Neural cell (in vitro differentiated cells): ENCODE results near the gene GTPBP10. TPM values are rescaled to one million over a fixed set of nuclear protein-coding genes. Genes with fewer than 3 reads are reported as not detected.

Experiments
- H2AFZ ChIP-seq: fragments of 200-600, 300-800 bp; sonication (generic), shearing (Covaris generic); 2 replicates; pipeline ENCODE4 v1.6.0; 2014; ENCODE audit warnings: low read depth, mild to moderate bottlenecking, antibody characterized with exemption, low read length, moderate library complexity
- H3F3A ChIP-seq: fragments of 200-600 bp; shearing (Covaris generic); 2 replicates; pipeline ENCODE4 v1.6.1; 2016; ENCODE audit warnings: mild to moderate bottlenecking, moderate library complexity, mixed read lengths, antibody characterized with exemption, low read length; ENCODE audit not compliant: insufficient read depth, poor library complexity, severe bottlenecking
- H3K27ac ChIP-seq: fragments of 200-600, 300-800 bp; sonication (generic), shearing (Covaris generic); 2 replicates; pipeline ENCODE4 v1.5.1; 2014; ENCODE audit warnings: mild to moderate bottlenecking, low read length, moderate library complexity
- H3K27me3 ChIP-seq: fragments of 300-800, 200-600 bp; sonication (generic), shearing (Covaris generic); 2 replicates; pipeline ENCODE4 v1.6.0; 2014; ENCODE audit warnings: mild to moderate bottlenecking, low read depth, low read length, moderate library complexity; ENCODE audit not compliant: insufficient read depth
- H3K36me3 ChIP-seq: fragments of 300-800, 200-600 bp; sonication (generic), shearing (Covaris generic); 2 replicates; pipeline ENCODE4 v1.5.1; 2014; ENCODE audit warnings: mild to moderate bottlenecking, antibody characterized with exemption, low read length, moderate library complexity; ENCODE audit not compliant: insufficient read depth
- H3K4me2 ChIP-seq: fragments of 300-800, 200-600 bp; sonication (generic), shearing (Covaris generic); 2 replicates; pipeline ENCODE4 v1.6.0; 2014; ENCODE audit warnings: mild to moderate bottlenecking, low read length
- H3K4me3 ChIP-seq: fragments of 300-800, 200-600 bp; sonication (generic), shearing (Covaris generic); 2 replicates; pipeline ENCODE4 v1.5.1; 2014; ENCODE audit warnings: mild to moderate bottlenecking, low read length, moderate library complexity
- H3K79me2 ChIP-seq: fragments of 200-600 bp; shearing (Covaris generic); replicated peaks from 2 replicates; pipeline ENCODE4 v1.6.0; 2014; ENCODE audit warnings: mild to moderate bottlenecking, low read length, moderate library complexity; ENCODE audit not compliant: insufficient read depth
- H3K9ac ChIP-seq: fragments of 300-800, 200-600 bp; sonication (generic), shearing (Covaris generic); 2 replicates; pipeline ENCODE4 v1.6.1; 2016; ENCODE audit warnings: mild to moderate bottlenecking, low read length, mixed read lengths
- H3K9me2 ChIP-seq: fragments of 200-600 bp; shearing (Covaris generic); 2 replicates; pipeline ENCODE4 v1.6.1; 2016; ENCODE audit warnings: mild to moderate bottlenecking, low read length, mixed read lengths; ENCODE audit not compliant: insufficient read depth
- H3K9me3 ChIP-seq: fragments of 200-600, 300-800 bp; sonication (generic), shearing (Covaris generic); 2 replicates; pipeline ENCODE4 v1.6.1; 2016; ENCODE audit warnings: mild to moderate bottlenecking, mixed run types, low read length, moderate library complexity, mixed read lengths
- H4K20me1 ChIP-seq: fragments of 200-600 bp; shearing (Covaris generic); 2 replicates; pipeline ENCODE4 v1.6.1; 2016; ENCODE audit warnings: mild to moderate bottlenecking, mixed run types; ENCODE audit not compliant: insufficient read depth
- EP300 ChIP-seq: fragments of 450-650 bp; conservative IDR thresholded peaks from 2 replicates; pipeline ENCODE4 v1.6.1; 2014; ENCODE audit warnings: antibody characterized with exemption, mild to moderate bottlenecking, moderate library complexity; ENCODE audit not compliant: poor library complexity, severe bottlenecking
- EZH2 ChIP-seq: fragments of 200-600, 300-800 bp; shearing (Covaris generic), sonication (generic); IDR thresholded peaks from 2 replicates; pipeline ENCODE4 v1.6.1; 2014; ENCODE audit warnings: antibody characterized with exemption, low read length, borderline replicate concordance, mild to moderate bottlenecking; ENCODE audit not compliant: insufficient read depth, poor library complexity, severe bottlenecking
- MXI1 ChIP-seq: fragments of 450-650 bp; conservative IDR thresholded peaks from 2 replicates; pipeline ENCODE4 v1.6.1; 2014; ENCODE audit warnings: antibody characterized with exemption, mild to moderate bottlenecking; ENCODE audit not compliant: poor library complexity, severe bottlenecking
- POLR2AphosphoS5 ChIP-seq: IDR thresholded peaks from 2 replicates; pipeline ENCODE4 v1.6.1; 2012
- RAD21 ChIP-seq: fragments of 450-650 bp; conservative IDR thresholded peaks from 2 replicates; pipeline ENCODE4 v1.6.1; 2014; ENCODE audit warnings: antibody characterized with exemption, mild to moderate bottlenecking, moderate library complexity
- SMC3 ChIP-seq: fragments of 450-650 bp; conservative IDR thresholded peaks from 2 replicates; pipeline ENCODE4 v1.6.1; 2014; ENCODE audit warnings: antibody characterized with exemption, mild to moderate bottlenecking, moderate library complexity; ENCODE audit not compliant: poor library complexity
- TAF1 ChIP-seq: IDR thresholded peaks from 2 replicates; pipeline ENCODE4 v1.6.1; 2012; ENCODE audit warnings: low read depth
- polyA plus RNA-seq: library from polyadenylated mRNA; depleted of rRNA; stranded (reverse); fragments of >200 nt; gene quantifications from 2 replicates; pipeline ENCODE4 v1.2.3, GENCODE V29; 2014
- TF ChIP-seq, protein P1 (sequence below): IDR thresholded peaks from 2 replicates; pipeline ENCODE4 v1.6.1; 2012; ENCODE audit warnings: borderline replicate concordance
- TF ChIP-seq, protein P2 (sequence below): fragments of 450-650 bp; IDR thresholded peaks from 2 replicates; pipeline ENCODE4 v1.5.1; 2014; ENCODE audit warnings: antibody characterized with exemption, mild to moderate bottlenecking, moderate library complexity; ENCODE audit not compliant: poor library complexity, severe bottlenecking

The GTPBP10 gene
- polyA plus RNA-seq, 1 donor from 2014 or later, result 22.8 TPM

DNA sequence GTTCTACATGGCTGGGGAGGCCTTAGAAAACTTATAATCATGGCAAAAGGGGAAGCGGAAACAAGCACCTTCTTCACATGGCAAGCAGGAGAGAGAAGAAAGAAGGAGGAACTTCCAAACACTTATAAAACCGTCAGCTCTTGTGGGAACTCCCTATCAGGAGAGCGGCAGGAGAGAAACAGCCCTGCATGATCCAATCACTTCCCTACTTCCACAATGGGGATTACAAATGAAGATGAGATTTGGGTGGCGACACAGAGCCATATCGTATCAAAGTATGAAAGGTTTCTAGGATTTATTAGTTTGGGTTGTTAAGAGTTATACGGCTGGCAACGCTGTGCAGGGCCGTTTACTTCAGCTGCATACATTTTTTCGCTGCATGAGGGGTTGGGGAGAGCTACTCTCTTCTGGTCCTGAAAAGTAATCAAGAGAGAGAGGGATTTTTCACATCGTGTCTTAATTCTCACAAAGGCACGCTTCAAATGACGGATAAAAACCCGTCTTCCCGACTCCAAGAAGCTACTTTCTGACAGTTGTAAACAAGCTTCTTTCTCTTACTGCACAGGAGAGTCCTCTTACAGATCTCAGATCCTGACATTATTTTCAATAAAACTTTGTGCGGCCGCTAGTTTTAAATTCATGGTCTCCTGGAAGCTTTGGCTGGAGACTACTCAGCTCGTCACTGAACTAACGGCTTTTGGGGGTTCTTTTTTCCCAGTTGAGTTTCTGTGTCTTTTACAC is 751 bp upstream of the GTPBP10 start:
- peak overlapping the region; percentile 90 for H3K9ac ChIP-seq
- H4K20me1 ChIP-seq, result no peaks in the 10 kb centered on the region
- H3K27ac ChIP-seq, result peak overlapping the region; percentile 91
- TF ChIP-seq, protein P1, sequence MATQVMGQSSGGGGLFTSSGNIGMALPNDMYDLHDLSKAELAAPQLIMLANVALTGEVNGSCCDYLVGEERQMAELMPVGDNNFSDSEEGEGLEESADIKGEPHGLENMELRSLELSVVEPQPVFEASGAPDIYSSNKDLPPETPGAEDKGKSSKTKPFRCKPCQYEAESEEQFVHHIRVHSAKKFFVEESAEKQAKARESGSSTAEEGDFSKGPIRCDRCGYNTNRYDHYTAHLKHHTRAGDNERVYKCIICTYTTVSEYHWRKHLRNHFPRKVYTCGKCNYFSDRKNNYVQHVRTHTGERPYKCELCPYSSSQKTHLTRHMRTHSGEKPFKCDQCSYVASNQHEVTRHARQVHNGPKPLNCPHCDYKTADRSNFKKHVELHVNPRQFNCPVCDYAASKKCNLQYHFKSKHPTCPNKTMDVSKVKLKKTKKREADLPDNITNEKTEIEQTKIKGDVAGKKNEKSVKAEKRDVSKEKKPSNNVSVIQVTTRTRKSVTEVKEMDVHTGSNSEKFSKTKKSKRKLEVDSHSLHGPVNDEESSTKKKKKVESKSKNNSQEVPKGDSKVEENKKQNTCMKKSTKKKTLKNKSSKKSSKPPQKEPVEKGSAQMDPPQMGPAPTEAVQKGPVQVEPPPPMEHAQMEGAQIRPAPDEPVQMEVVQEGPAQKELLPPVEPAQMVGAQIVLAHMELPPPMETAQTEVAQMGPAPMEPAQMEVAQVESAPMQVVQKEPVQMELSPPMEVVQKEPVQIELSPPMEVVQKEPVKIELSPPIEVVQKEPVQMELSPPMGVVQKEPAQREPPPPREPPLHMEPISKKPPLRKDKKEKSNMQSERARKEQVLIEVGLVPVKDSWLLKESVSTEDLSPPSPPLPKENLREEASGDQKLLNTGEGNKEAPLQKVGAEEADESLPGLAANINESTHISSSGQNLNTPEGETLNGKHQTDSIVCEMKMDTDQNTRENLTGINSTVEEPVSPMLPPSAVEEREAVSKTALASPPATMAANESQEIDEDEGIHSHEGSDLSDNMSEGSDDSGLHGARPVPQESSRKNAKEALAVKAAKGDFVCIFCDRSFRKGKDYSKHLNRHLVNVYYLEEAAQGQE, result no peak
- TF ChIP-seq, protein P2, sequence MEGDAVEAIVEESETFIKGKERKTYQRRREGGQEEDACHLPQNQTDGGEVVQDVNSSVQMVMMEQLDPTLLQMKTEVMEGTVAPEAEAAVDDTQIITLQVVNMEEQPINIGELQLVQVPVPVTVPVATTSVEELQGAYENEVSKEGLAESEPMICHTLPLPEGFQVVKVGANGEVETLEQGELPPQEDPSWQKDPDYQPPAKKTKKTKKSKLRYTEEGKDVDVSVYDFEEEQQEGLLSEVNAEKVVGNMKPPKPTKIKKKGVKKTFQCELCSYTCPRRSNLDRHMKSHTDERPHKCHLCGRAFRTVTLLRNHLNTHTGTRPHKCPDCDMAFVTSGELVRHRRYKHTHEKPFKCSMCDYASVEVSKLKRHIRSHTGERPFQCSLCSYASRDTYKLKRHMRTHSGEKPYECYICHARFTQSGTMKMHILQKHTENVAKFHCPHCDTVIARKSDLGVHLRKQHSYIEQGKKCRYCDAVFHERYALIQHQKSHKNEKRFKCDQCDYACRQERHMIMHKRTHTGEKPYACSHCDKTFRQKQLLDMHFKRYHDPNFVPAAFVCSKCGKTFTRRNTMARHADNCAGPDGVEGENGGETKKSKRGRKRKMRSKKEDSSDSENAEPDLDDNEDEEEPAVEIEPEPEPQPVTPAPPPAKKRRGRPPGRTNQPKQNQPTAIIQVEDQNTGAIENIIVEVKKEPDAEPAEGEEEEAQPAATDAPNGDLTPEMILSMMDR, result no peak
- TF ChIP-seq POLR2AphosphoS5, result no peak
- TF ChIP-seq SMC3, result no peak
- TF ChIP-seq EP300, result no peak
- TF ChIP-seq TAF1, result no peak
- no peak for TF ChIP-seq RAD21
- TF ChIP-seq MXI1, result no peak
- TF ChIP-seq EZH2, result no peak
- no peaks in the 10 kb centered on the region for H3F3A ChIP-seq
- H3K36me3 ChIP-seq, result no peaks in the 10 kb centered on the region
- H3K9me3 ChIP-seq, result no peaks in the 10 kb centered on the region
- H3K4me2 ChIP-seq, result peak overlapping the region; percentile 82
- peaks cover 17% of the 10 kb centered on the region for H3K79me2 ChIP-seq
- H3K9me2 ChIP-seq, result no peaks in the 10 kb centered on the region
- H2AFZ ChIP-seq, result peak overlapping the region; percentile 93
- H3K27me3 ChIP-seq, result no peaks in the 10 kb centered on the region
- H3K4me3 ChIP-seq, result peak overlapping the region; percentile 81

DNA sequence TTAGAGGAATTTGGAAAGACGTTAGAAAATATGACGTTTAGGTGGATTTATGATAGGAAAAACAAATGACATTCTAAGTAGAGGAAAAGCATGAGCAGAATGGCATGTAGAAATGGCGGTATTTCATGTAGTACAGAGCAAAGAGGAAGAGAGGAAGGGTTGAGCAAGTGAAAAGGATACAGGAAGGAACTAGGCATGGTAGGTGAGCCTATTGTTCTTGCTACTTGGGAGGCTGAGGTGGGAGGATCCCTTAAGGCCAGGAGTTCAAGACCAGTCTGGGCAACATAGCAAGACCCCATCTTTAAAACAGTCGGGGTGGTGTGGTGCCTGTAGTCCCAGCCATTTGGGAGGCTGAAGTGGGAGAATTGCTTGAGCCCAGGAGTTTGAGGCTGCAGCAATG is 1.2 kb downstream of the GTPBP10 start:
- Histone ChIP-seq H4K20me1 (no peaks in the 10 kb centered on the region), H3K27ac (no peak overlapping the region), H3K9ac (peak overlapping the region; percentile 90), H2AFZ (no peak overlapping the region), H3K4me2 (peak overlapping the region; percentile 94), H3K27me3 (no peaks in the 10 kb centered on the region), H3K4me3 (peak overlapping the region; percentile 81), H3F3A (no peaks in the 10 kb centered on the region), H3K36me3 (no peaks in the 10 kb centered on the region), H3K79me2 (peaks cover 17% of the 10 kb centered on the region), H3K9me3 (no peaks in the 10 kb centered on the region), H3K9me2 (no peaks in the 10 kb centered on the region)
- TF ChIP-seq TAF1, result no peak
- no peak for TF ChIP-seq POLR2AphosphoS5
- TF ChIP-seq SMC3, result no peak
- TF ChIP-seq MXI1, result no peak
- TF ChIP-seq, protein P1, result no peak
- TF ChIP-seq RAD21, result no peak
